Neural cell (in vitro differentiated cells): ENCODE data around the gene EXOC4. TPM values are rescaled to one million over a fixed set of nuclear protein-coding genes. Genes with fewer than 3 reads are reported as not detected.

ENCODE experiments used
- H2AFZ ChIP-seq: fragments of 200-600, 300-800 bp; sonication (generic), shearing (Covaris generic); 2 replicates; pipeline ENCODE4 v1.6.0; 2014; ENCODE audit warnings: low read depth, mild to moderate bottlenecking, antibody characterized with exemption, low read length, moderate library complexity
- H3F3A ChIP-seq: fragments of 200-600 bp; shearing (Covaris generic); 2 replicates; pipeline ENCODE4 v1.6.1; 2016; ENCODE audit warnings: mild to moderate bottlenecking, moderate library complexity, mixed read lengths, antibody characterized with exemption, low read length; ENCODE audit not compliant: insufficient read depth, poor library complexity, severe bottlenecking
- H3K27ac ChIP-seq: fragments of 200-600, 300-800 bp; sonication (generic), shearing (Covaris generic); 2 replicates; pipeline ENCODE4 v1.5.1; 2014; ENCODE audit warnings: mild to moderate bottlenecking, low read length, moderate library complexity
- H3K27me3 ChIP-seq: fragments of 300-800, 200-600 bp; sonication (generic), shearing (Covaris generic); 2 replicates; pipeline ENCODE4 v1.6.0; 2014; ENCODE audit warnings: mild to moderate bottlenecking, low read depth, low read length, moderate library complexity; ENCODE audit not compliant: insufficient read depth
- H3K36me3 ChIP-seq: fragments of 300-800, 200-600 bp; sonication (generic), shearing (Covaris generic); 2 replicates; pipeline ENCODE4 v1.5.1; 2014; ENCODE audit warnings: mild to moderate bottlenecking, antibody characterized with exemption, low read length, moderate library complexity; ENCODE audit not compliant: insufficient read depth
- H3K4me2 ChIP-seq: fragments of 300-800, 200-600 bp; sonication (generic), shearing (Covaris generic); 2 replicates; pipeline ENCODE4 v1.6.0; 2014; ENCODE audit warnings: mild to moderate bottlenecking, low read length
- H3K4me3 ChIP-seq: fragments of 300-800, 200-600 bp; sonication (generic), shearing (Covaris generic); 2 replicates; pipeline ENCODE4 v1.5.1; 2014; ENCODE audit warnings: mild to moderate bottlenecking, low read length, moderate library complexity
- H3K79me2 ChIP-seq: fragments of 200-600 bp; shearing (Covaris generic); replicated peaks from 2 replicates; pipeline ENCODE4 v1.6.0; 2014; ENCODE audit warnings: mild to moderate bottlenecking, low read length, moderate library complexity; ENCODE audit not compliant: insufficient read depth
- H3K9ac ChIP-seq: fragments of 300-800, 200-600 bp; sonication (generic), shearing (Covaris generic); 2 replicates; pipeline ENCODE4 v1.6.1; 2016; ENCODE audit warnings: mild to moderate bottlenecking, low read length, mixed read lengths
- H3K9me2 ChIP-seq: fragments of 200-600 bp; shearing (Covaris generic); 2 replicates; pipeline ENCODE4 v1.6.1; 2016; ENCODE audit warnings: mild to moderate bottlenecking, low read length, mixed read lengths; ENCODE audit not compliant: insufficient read depth
- H3K9me3 ChIP-seq: fragments of 200-600, 300-800 bp; sonication (generic), shearing (Covaris generic); 2 replicates; pipeline ENCODE4 v1.6.1; 2016; ENCODE audit warnings: mild to moderate bottlenecking, mixed run types, low read length, moderate library complexity, mixed read lengths
- H4K20me1 ChIP-seq: fragments of 200-600 bp; shearing (Covaris generic); 2 replicates; pipeline ENCODE4 v1.6.1; 2016; ENCODE audit warnings: mild to moderate bottlenecking, mixed run types; ENCODE audit not compliant: insufficient read depth
- EP300 ChIP-seq: fragments of 450-650 bp; conservative IDR thresholded peaks from 2 replicates; pipeline ENCODE4 v1.6.1; 2014; ENCODE audit warnings: antibody characterized with exemption, mild to moderate bottlenecking, moderate library complexity; ENCODE audit not compliant: poor library complexity, severe bottlenecking
- EZH2 ChIP-seq: fragments of 200-600, 300-800 bp; shearing (Covaris generic), sonication (generic); IDR thresholded peaks from 2 replicates; pipeline ENCODE4 v1.6.1; 2014; ENCODE audit warnings: antibody characterized with exemption, low read length, borderline replicate concordance, mild to moderate bottlenecking; ENCODE audit not compliant: insufficient read depth, poor library complexity, severe bottlenecking
- MXI1 ChIP-seq: fragments of 450-650 bp; conservative IDR thresholded peaks from 2 replicates; pipeline ENCODE4 v1.6.1; 2014; ENCODE audit warnings: antibody characterized with exemption, mild to moderate bottlenecking; ENCODE audit not compliant: poor library complexity, severe bottlenecking
- POLR2AphosphoS5 ChIP-seq: IDR thresholded peaks from 2 replicates; pipeline ENCODE4 v1.6.1; 2012
- RAD21 ChIP-seq: fragments of 450-650 bp; conservative IDR thresholded peaks from 2 replicates; pipeline ENCODE4 v1.6.1; 2014; ENCODE audit warnings: antibody characterized with exemption, mild to moderate bottlenecking, moderate library complexity
- SMC3 ChIP-seq: fragments of 450-650 bp; conservative IDR thresholded peaks from 2 replicates; pipeline ENCODE4 v1.6.1; 2014; ENCODE audit warnings: antibody characterized with exemption, mild to moderate bottlenecking, moderate library complexity; ENCODE audit not compliant: poor library complexity
- TAF1 ChIP-seq: IDR thresholded peaks from 2 replicates; pipeline ENCODE4 v1.6.1; 2012; ENCODE audit warnings: low read depth
- polyA plus RNA-seq: library from polyadenylated mRNA; depleted of rRNA; stranded (reverse); fragments of >200 nt; gene quantifications from 2 replicates; pipeline ENCODE4 v1.2.3, GENCODE V29; 2014
- TF ChIP-seq, protein P1 (sequence below): fragments of 450-650 bp; IDR thresholded peaks from 2 replicates; pipeline ENCODE4 v1.5.1; 2014; ENCODE audit warnings: antibody characterized with exemption, mild to moderate bottlenecking, moderate library complexity; ENCODE audit not compliant: poor library complexity, severe bottlenecking
- TF ChIP-seq, protein P2 (sequence below): IDR thresholded peaks from 2 replicates; pipeline ENCODE4 v1.6.1; 2012; ENCODE audit warnings: borderline replicate concordance

Gene EXOC4
- polyA plus RNA-seq, 1 donor from 2014 or later, result 36.5 TPM

DNA sequence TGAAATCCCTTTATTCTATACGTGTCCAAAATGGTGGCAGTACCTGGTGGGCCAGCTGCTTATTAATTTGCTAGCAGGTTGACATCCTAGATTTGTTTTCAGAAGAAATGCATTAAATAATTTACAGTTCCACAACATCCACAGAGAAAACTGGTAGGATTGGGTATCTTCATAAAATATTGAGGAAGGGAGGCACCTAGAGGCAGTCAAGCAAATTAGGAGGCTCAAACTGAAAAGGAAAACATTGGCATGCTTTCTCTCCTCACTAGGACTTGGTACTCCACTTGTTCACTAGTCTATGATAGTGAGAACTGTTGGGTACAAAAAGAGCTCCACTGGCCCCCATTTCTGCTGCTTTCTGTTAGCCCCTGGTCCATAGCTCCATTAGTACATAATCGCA lies 855.9 kb downstream of the EXOC4 start:
- Histone ChIP-seq H3K36me3 (no peaks in the 10 kb centered on the region), H3K9me3 (no peaks in the 10 kb centered on the region), H4K20me1 (no peaks in the 10 kb centered on the region), H3K79me2 (no peaks in the 10 kb centered on the region), H3K27me3 (no peaks in the 10 kb centered on the region), H3K9ac (no peak overlapping the region), H2AFZ (no peak overlapping the region), H3K9me2 (no peaks in the 10 kb centered on the region), H3K4me2 (no peak overlapping the region), H3K4me3 (no peak overlapping the region), H3F3A (no peaks in the 10 kb centered on the region), H3K27ac (no peak overlapping the region)
- TF ChIP-seq, protein P1, sequence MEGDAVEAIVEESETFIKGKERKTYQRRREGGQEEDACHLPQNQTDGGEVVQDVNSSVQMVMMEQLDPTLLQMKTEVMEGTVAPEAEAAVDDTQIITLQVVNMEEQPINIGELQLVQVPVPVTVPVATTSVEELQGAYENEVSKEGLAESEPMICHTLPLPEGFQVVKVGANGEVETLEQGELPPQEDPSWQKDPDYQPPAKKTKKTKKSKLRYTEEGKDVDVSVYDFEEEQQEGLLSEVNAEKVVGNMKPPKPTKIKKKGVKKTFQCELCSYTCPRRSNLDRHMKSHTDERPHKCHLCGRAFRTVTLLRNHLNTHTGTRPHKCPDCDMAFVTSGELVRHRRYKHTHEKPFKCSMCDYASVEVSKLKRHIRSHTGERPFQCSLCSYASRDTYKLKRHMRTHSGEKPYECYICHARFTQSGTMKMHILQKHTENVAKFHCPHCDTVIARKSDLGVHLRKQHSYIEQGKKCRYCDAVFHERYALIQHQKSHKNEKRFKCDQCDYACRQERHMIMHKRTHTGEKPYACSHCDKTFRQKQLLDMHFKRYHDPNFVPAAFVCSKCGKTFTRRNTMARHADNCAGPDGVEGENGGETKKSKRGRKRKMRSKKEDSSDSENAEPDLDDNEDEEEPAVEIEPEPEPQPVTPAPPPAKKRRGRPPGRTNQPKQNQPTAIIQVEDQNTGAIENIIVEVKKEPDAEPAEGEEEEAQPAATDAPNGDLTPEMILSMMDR, result no peak
- TF ChIP-seq EP300, result no peak

DNA sequence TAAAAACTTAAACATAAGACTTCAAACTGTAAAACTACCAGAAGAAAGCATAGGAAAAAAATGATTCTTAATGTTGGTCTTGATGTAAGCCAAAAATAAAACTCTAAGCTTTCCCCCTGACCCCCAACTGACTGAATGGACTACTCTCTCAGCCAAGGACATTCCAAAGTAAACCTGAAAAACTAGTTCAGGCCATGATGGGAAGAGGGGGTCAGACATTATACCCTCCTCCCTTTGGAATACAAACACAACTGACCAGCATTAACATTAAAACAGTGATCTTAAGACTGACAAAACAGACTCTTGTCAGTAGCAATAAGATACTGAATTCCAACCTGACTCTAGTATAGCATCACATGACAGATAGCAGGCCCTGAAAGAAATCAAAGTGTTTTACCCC lies 860.8 kb downstream of the EXOC4 start:
- Histone ChIP-seq H3K9ac (no peak overlapping the region), H3K9me3 (no peaks in the 10 kb centered on the region), H3K9me2 (no peaks in the 10 kb centered on the region), H3K4me2 (no peak overlapping the region), H3K79me2 (no peaks in the 10 kb centered on the region), H3K36me3 (no peaks in the 10 kb centered on the region), H3K27me3 (no peaks in the 10 kb centered on the region), H2AFZ (no peak overlapping the region), H3K27ac (no peak overlapping the region), H3F3A (no peaks in the 10 kb centered on the region), H3K4me3 (no peak overlapping the region), H4K20me1 (no peaks in the 10 kb centered on the region)
- TF ChIP-seq EP300, result no peak
- TF ChIP-seq SMC3, result no peak
- no peak for TF ChIP-seq RAD21
- no peak for TF ChIP-seq POLR2AphosphoS5
- TF ChIP-seq MXI1, result no peak
- TF ChIP-seq, protein P1, result no peak
- TF ChIP-seq TAF1, result no peak
- TF ChIP-seq, protein P2, sequence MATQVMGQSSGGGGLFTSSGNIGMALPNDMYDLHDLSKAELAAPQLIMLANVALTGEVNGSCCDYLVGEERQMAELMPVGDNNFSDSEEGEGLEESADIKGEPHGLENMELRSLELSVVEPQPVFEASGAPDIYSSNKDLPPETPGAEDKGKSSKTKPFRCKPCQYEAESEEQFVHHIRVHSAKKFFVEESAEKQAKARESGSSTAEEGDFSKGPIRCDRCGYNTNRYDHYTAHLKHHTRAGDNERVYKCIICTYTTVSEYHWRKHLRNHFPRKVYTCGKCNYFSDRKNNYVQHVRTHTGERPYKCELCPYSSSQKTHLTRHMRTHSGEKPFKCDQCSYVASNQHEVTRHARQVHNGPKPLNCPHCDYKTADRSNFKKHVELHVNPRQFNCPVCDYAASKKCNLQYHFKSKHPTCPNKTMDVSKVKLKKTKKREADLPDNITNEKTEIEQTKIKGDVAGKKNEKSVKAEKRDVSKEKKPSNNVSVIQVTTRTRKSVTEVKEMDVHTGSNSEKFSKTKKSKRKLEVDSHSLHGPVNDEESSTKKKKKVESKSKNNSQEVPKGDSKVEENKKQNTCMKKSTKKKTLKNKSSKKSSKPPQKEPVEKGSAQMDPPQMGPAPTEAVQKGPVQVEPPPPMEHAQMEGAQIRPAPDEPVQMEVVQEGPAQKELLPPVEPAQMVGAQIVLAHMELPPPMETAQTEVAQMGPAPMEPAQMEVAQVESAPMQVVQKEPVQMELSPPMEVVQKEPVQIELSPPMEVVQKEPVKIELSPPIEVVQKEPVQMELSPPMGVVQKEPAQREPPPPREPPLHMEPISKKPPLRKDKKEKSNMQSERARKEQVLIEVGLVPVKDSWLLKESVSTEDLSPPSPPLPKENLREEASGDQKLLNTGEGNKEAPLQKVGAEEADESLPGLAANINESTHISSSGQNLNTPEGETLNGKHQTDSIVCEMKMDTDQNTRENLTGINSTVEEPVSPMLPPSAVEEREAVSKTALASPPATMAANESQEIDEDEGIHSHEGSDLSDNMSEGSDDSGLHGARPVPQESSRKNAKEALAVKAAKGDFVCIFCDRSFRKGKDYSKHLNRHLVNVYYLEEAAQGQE, result no peak
- TF ChIP-seq EZH2, result no peak
